SK-N-MC (cell line): ENCODE results near the gene CCM2.

ENCODE experiments used
- FOXP2 ChIP-seq: optimal IDR thresholded peaks from 2 replicates; pipeline ENCODE3; 2011; ENCODE audit warnings: mild to moderate bottlenecking, moderate library complexity; ENCODE audit not compliant: insufficient read depth; ENCODE audit errors: extremely low read length, control extremely low read depth
- POLR2AphosphoS5 ChIP-seq: IDR thresholded peaks from 2 replicates; pipeline ENCODE4 v1.6.1; 2012; ENCODE audit warnings: mild to moderate bottlenecking, low read depth, low read length, borderline replicate concordance

GRCh38 chr7:44977959-44978335 lies 22.1 kb upstream of the CCM2 start:
- TF ChIP-seq POLR2AphosphoS5 (no peak), FOXP2 (no peak)
